ENCODE measurements around the gene SRGAP1.

DNA sequence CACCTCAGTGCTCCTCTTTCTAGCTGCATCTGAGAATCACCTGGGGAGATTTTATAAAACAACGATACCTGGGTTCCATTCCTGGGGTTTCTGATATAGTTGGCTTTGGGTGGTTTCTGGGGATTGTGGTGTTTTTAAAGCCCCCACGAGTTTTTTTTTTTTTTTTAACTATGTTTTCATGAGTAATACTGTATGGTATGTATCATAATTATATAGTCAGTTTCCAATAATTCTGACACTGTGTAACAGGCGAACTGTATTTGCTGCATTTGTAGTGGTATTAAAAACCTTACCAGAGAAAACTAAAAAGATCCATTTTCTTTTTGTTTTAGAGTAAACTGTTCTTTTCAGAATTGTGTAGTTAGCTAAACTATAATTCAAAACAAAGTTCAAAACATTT is 84.9 kb downstream of the SRGAP1 start:
- TF ChIP-seq CTCF (IDR thresholded peaks at IDR 0.05; ENCODE audit: low read length) (no peak), EZH2 (optimal IDR thresholded peaks at IDR 0.05; ENCODE audit: low read depth, low read length) (no peak), EZH2phosphoT487 (IDR thresholded peaks at IDR 0.05; ENCODE audit: low read length) (no peak)
